HUES64 (cell line): ENCODE data around the gene KRT85.
"Not testable (repeated sequence)": the region's sequence is repeated elsewhere in the genome, so short reads cannot be mapped to it uniquely, and the experiment has no call there.

Experiments
- H3K27ac ChIP-seq: 2 replicates; pipeline ENCODE4 v1.7.0; 2013; ENCODE audit warnings: low read depth, low read length, inconsistent platforms
- H3K27me3 ChIP-seq: 2 replicates; pipeline ENCODE4 v1.6.1; 2013; ENCODE audit warnings: mild to moderate bottlenecking, low read length; ENCODE audit not compliant: insufficient read depth
- H3K36me3 ChIP-seq: 2 replicates; pipeline ENCODE4 v1.6.1; 2013; ENCODE audit warnings: mild to moderate bottlenecking, low read length; ENCODE audit not compliant: insufficient read depth
- H3K4me1 ChIP-seq: 2 replicates; pipeline ENCODE4 v1.6.1; 2013; ENCODE audit warnings: mild to moderate bottlenecking, low read length, moderate library complexity; ENCODE audit not compliant: insufficient read depth
- H3K4me3 ChIP-seq: 2 replicates; pipeline ENCODE4 v1.5.1; 2013; ENCODE audit warnings: mild to moderate bottlenecking, low read length, moderate library complexity
- H3K9ac ChIP-seq: 2 replicates; pipeline ENCODE4 v1.6.1; 2013; ENCODE audit warnings: mild to moderate bottlenecking, low read depth, low read length
- H3K9me3 ChIP-seq: 2 replicates; pipeline ENCODE4 v1.6.1; 2013; ENCODE audit warnings: low read depth, low read length; ENCODE audit not compliant: insufficient read depth
- WGBS: fragments of 150-250, 120-280 bp; methylation state at CpG from one replicate; pipeline ENCODE4 v1.1.7; 2013; ENCODE audit warnings: missing lambda C conversion rate; 5-methylcytosine and 5-hydroxymethylcytosine counted together

The KRT85 gene

GRCh38 chr12:52347016-52347415 is 20.3 kb downstream of the KRT85 start:
- Histone ChIP-seq H3K9ac (no peak overlapping the region), H3K27me3 (no peaks in the 10 kb centered on the region; the same call in 1 of the 2 replicates), H3K27ac (no peak overlapping the region), H3K4me3 (no peak overlapping the region), H3K9me3 (peaks cover 4% of the 10 kb centered on the region; the same call in 1 of the 2 replicates), H3K36me3 (no peaks in the 10 kb centered on the region), H3K4me1 (no peaks in the 10 kb centered on the region)
- 79% methylated on average over 9 of the region's 9 CpGs for WGBS

GRCh38 chr12:52346593-52346992 is 20.7 kb downstream of the KRT85 start:
- no peak overlapping the region for H3K27ac ChIP-seq
- 59% methylated on average over 4 of the region's 4 CpGs for WGBS
- no peak overlapping the region for H3K4me3 ChIP-seq
- H3K9ac ChIP-seq: no peak overlapping the region
- H3K4me1 ChIP-seq: no peaks in the 10 kb centered on the region
- H3K36me3 ChIP-seq: no peaks in the 10 kb centered on the region
- no peaks in the 10 kb centered on the region; the same call in 1 of the 2 replicates for H3K27me3 ChIP-seq
- peaks cover 4% of the 10 kb centered on the region; the same call in 1 of the 2 replicates for H3K9me3 ChIP-seq

GRCh38 chr12:52345041-52345440 is 22.2 kb downstream of the KRT85 start:
- not testable (repeated sequence) for H3K4me1 ChIP-seq, H3K9ac ChIP-seq, H3K4me3 ChIP-seq, H3K9me3 ChIP-seq, H3K27me3 ChIP-seq, H3K36me3 ChIP-seq, H3K27ac ChIP-seq
- WGBS: 95% methylated on average over 6 of the region's 8 CpGs

- no peaks in the 10 kb centered on the region for H3K36me3 ChIP-seq
- 94% methylated on average over 12 of the region's 12 CpGs for WGBS
- H3K9ac ChIP-seq: no peak overlapping the region
- no peaks in the 10 kb centered on the region for H3K4me1 ChIP-seq
- no peak overlapping the region for H3K4me3 ChIP-seq
- peaks cover 4% of the 10 kb centered on the region; the same call in 1 of the 2 replicates for H3K9me3 ChIP-seq
- no peaks in the 10 kb centered on the region for H3K27me3 ChIP-seq
- no peak overlapping the region for H3K27ac ChIP-seq
These were observed 23.2 kb downstream of the KRT85 start for GRCh38 chr12:52344111-52344510.

- WGBS: 90% methylated on average over 2 of the region's 2 CpGs
- H3K27ac ChIP-seq: no peak overlapping the region
These were observed 23.7 kb downstream of the KRT85 start for GRCh38 chr12:52343550-52343949.

GRCh38 chr12:52342781-52343490 is 24.3 kb downstream of the KRT85 start:
- 90% methylated on average over 2 of the region's 2 CpGs for WGBS
- Histone ChIP-seq H3K36me3 (no peaks in the 10 kb centered on the region), H3K27ac (no peak overlapping the region), H3K9me3 (peaks cover 4% of the 10 kb centered on the region; the same call in 1 of the 2 replicates), H3K4me1 (no peaks in the 10 kb centered on the region), H3K27me3 (no peaks in the 10 kb centered on the region), H3K9ac (no peak overlapping the region), H3K4me3 (no peak overlapping the region)

More at GRCh38 chr12:52343550-52343949, 23.7 kb downstream of the KRT85 start:
- Histone ChIP-seq H3K9ac (no peak overlapping the region), H3K9me3 (peaks cover 4% of the 10 kb centered on the region; the same call in 1 of the 2 replicates), H3K4me3 (no peak overlapping the region), H3K27me3 (no peaks in the 10 kb centered on the region), H3K4me1 (no peaks in the 10 kb centered on the region), H3K36me3 (no peaks in the 10 kb centered on the region)

GRCh38 chr12:52341066-52341580 is 26.2 kb downstream of the KRT85 start:
- H3K4me1 ChIP-seq: no peaks in the 10 kb centered on the region
- 94% methylated on average over 14 of the region's 14 CpGs for WGBS
- no peaks in the 10 kb centered on the region for H3K27me3 ChIP-seq
- no peak overlapping the region for H3K9ac ChIP-seq
- H3K27ac ChIP-seq: no peak overlapping the region
- H3K36me3 ChIP-seq: no peaks in the 10 kb centered on the region
- H3K4me3 ChIP-seq: no peak overlapping the region
- H3K9me3 ChIP-seq: peaks cover 4% of the 10 kb centered on the region; the same call in 1 of the 2 replicates

GRCh38 chr12:52338241-52338960 is 28.9 kb downstream of the KRT85 start:
- 89% methylated on average over 10 of the region's 10 CpGs for WGBS
- no peaks in the 10 kb centered on the region for H3K36me3 ChIP-seq
- no peak overlapping the region for H3K4me3 ChIP-seq
- H3K27ac ChIP-seq: no peak overlapping the region
- H3K9me3 ChIP-seq: no peaks in the 10 kb centered on the region
- H3K4me1 ChIP-seq: no peaks in the 10 kb centered on the region; the same call in 1 of the 2 replicates
- H3K9ac ChIP-seq: no peak overlapping the region
- no peaks in the 10 kb centered on the region for H3K27me3 ChIP-seq

- no peak overlapping the region for H3K9ac ChIP-seq
- H3K27me3 ChIP-seq: no peaks in the 10 kb centered on the region
- no peak overlapping the region for H3K27ac ChIP-seq
- no peaks in the 10 kb centered on the region; the same call in 1 of the 2 replicates for H3K4me1 ChIP-seq
- no peak overlapping the region for H3K4me3 ChIP-seq
- no peaks in the 10 kb centered on the region for H3K36me3 ChIP-seq
- no peaks in the 10 kb centered on the region for H3K9me3 ChIP-seq
- WGBS: 100% methylated on average over 1 of the region's 1 CpG
These were observed 30.2 kb downstream of the KRT85 start for GRCh38 chr12:52337054-52337453.

- H3K4me3 ChIP-seq: no peak overlapping the region
- no peaks in the 10 kb centered on the region for H3K36me3 ChIP-seq
- H3K27me3 ChIP-seq: no peaks in the 10 kb centered on the region
- no peak overlapping the region for H3K27ac ChIP-seq
- no peaks in the 10 kb centered on the region; the same call in 1 of the 2 replicates for H3K4me1 ChIP-seq
- WGBS: 100% methylated on average over 1 of the region's 2 CpGs
- H3K9me3 ChIP-seq: no peaks in the 10 kb centered on the region
- no peak overlapping the region for H3K9ac ChIP-seq
These were observed 30.6 kb downstream of the KRT85 start for GRCh38 chr12:52336641-52337040.

GRCh38 chr12:52335598-52336262 is 31.6 kb downstream of the KRT85 start:
- WGBS: 95% methylated on average over 3 of the region's 4 CpGs
- no peaks in the 10 kb centered on the region; the same call in 1 of the 2 replicates for H3K4me1 ChIP-seq
- no peak overlapping the region for H3K9ac ChIP-seq
- no peak overlapping the region for H3K27ac ChIP-seq
- no peaks in the 10 kb centered on the region for H3K9me3 ChIP-seq
- H3K27me3 ChIP-seq: no peaks in the 10 kb centered on the region
- no peaks in the 10 kb centered on the region for H3K36me3 ChIP-seq
- H3K4me3 ChIP-seq: no peak overlapping the region
